Neuronal stem cell (in vitro differentiated cells): ENCODE data around the gene FBXW7.

Experiments
- DNase-seq: peaks from one replicate; pipeline ENCODE4 v3.0.0-alpha.2; 2013; ENCODE audit warnings: low spot score
- H2AFZ ChIP-seq: one replicate; pipeline ENCODE4 v1.6.1; 2013; ENCODE audit warnings: mild to moderate bottlenecking, low read length, inconsistent platforms
- H2AK5ac ChIP-seq: 2 replicates; pipeline ENCODE4 v1.6.1; 2013; ENCODE audit warnings: low read depth, mild to moderate bottlenecking, inconsistent platforms, low read length, moderate library complexity, mixed read lengths
- H2BK120ac ChIP-seq: 2 replicates; pipeline ENCODE4 v1.6.1; 2013; ENCODE audit warnings: low read depth, mild to moderate bottlenecking, inconsistent platforms, low read length, moderate library complexity, mixed read lengths
- H2BK12ac ChIP-seq: one replicate; pipeline ENCODE4 v1.6.1; 2013; ENCODE audit warnings: low read length, inconsistent platforms
- H2BK15ac ChIP-seq: 2 replicates; pipeline ENCODE4 v1.6.1; 2013; ENCODE audit warnings: mild to moderate bottlenecking, low read length, inconsistent platforms, mixed read lengths
- H2BK5ac ChIP-seq: one replicate; pipeline ENCODE4 v1.6.1; 2013; ENCODE audit warnings: inconsistent platforms, mild to moderate bottlenecking, low read length, moderate library complexity
- H3K14ac ChIP-seq: one replicate; pipeline ENCODE4 v1.6.1; 2013; ENCODE audit warnings: low read length, inconsistent platforms
- H3K18ac ChIP-seq: 2 replicates; pipeline ENCODE4 v1.6.1; 2013; ENCODE audit warnings: low read length, inconsistent platforms
- H3K23ac ChIP-seq: 2 replicates; pipeline ENCODE4 v1.6.1; 2013; ENCODE audit warnings: low read depth, mild to moderate bottlenecking, mixed read lengths, low read length, inconsistent platforms; ENCODE audit not compliant: poor library complexity
- H3K27ac ChIP-seq: replicated peaks from 3 replicates; pipeline ENCODE4 v1.5.1; 2013; ENCODE audit warnings: low read length, inconsistent platforms
- H3K27me3 ChIP-seq, 3 experiments: 2 replicates each; pipeline ENCODE4 v1.6.1; 2013; ENCODE audit warnings: low read length in 3 of 3, mild to moderate bottlenecking in 2 of 3, inconsistent platforms in 1 of 3, low read depth in 1 of 3, mixed read lengths in 1 of 3, moderate library complexity in 1 of 3; ENCODE audit not compliant: control insufficient read depth in 3 of 3, insufficient read depth in 3 of 3
- H3K36me3 ChIP-seq, 2 donors: replicated peaks in 1 of 2; 2 replicates each; pipeline ENCODE4 v1.6.1; 2013; ENCODE audit warnings: low read length in 2 of 2; ENCODE audit not compliant: control insufficient read depth in 2 of 2, insufficient read depth in 2 of 2
- H3K4ac ChIP-seq: 2 replicates; pipeline ENCODE4 v1.6.1; 2013; ENCODE audit warnings: inconsistent platforms, mild to moderate bottlenecking, low read length, moderate library complexity
- H3K4me1 ChIP-seq, 2 donors: 1 replicate in 1 of 2; 2 replicates in 1 of 2; pipeline ENCODE4 v1.6.1; 2013; ENCODE audit warnings: low read length in 2 of 2, low read depth in 1 of 2; ENCODE audit not compliant: control insufficient read depth in 2 of 2, insufficient read depth in 1 of 2
- H3K4me2 ChIP-seq: one replicate; pipeline ENCODE4 v1.6.1; 2013; ENCODE audit warnings: mild to moderate bottlenecking, low read length, inconsistent platforms; ENCODE audit not compliant: insufficient read depth, poor library complexity, severe bottlenecking
- H3K4me3 ChIP-seq, 2 donors: 2 replicates each; pipeline ENCODE4 v1.5.1; 2013; ENCODE audit warnings: low read length in 2 of 2, mild to moderate bottlenecking in 2 of 2, inconsistent platforms in 1 of 2, moderate library complexity in 1 of 2
- H3K79me1 ChIP-seq: one replicate; pipeline ENCODE4 v1.6.1; 2013; ENCODE audit warnings: low read depth, mild to moderate bottlenecking, inconsistent platforms, low read length, moderate library complexity
- H3K9ac ChIP-seq: one replicate; pipeline ENCODE4 v1.6.1; 2013; ENCODE audit warnings: mild to moderate bottlenecking, low read depth, low read length, inconsistent platforms; ENCODE audit not compliant: poor library complexity
- H3K9me3 ChIP-seq, 2 donors: replicated peaks in 1 of 2; 2 replicates each; pipeline versions ENCODE3 to v1.6.1; 2013; ENCODE audit warnings: low read length in 2 of 2, mild to moderate bottlenecking in 2 of 2, inconsistent platforms in 1 of 2, low read depth in 1 of 2, mixed read lengths in 1 of 2, moderate library complexity in 1 of 2; ENCODE audit not compliant: control insufficient read depth in 2 of 2, insufficient read depth in 1 of 2
- H4K8ac ChIP-seq: one replicate; pipeline ENCODE4 v1.6.1; 2013; ENCODE audit warnings: low read depth, mild to moderate bottlenecking, inconsistent platforms, low read length, moderate library complexity
- H4K91ac ChIP-seq: one replicate; pipeline ENCODE4 v1.6.1; 2013; ENCODE audit warnings: low read length, low read depth, mild to moderate bottlenecking, inconsistent platforms; ENCODE audit not compliant: poor library complexity
- WGBS, 2 donors: extraction: QIAGEN DNeasy Blood & Tissue Kit; methylation state at CpG; one replicate each; pipeline ENCODE4 v1.1.7; 2013; ENCODE audit warnings: missing lambda C conversion rate in 2 of 2, mixed read lengths in 1 of 2; ENCODE audit not compliant: insufficient read length in 2 of 2, insufficient replicate concordance in 1 of 2; ENCODE audit errors: extremely low coverage in 2 of 2; 5-methylcytosine and 5-hydroxymethylcytosine counted together

FBXW7 gene

DNA sequence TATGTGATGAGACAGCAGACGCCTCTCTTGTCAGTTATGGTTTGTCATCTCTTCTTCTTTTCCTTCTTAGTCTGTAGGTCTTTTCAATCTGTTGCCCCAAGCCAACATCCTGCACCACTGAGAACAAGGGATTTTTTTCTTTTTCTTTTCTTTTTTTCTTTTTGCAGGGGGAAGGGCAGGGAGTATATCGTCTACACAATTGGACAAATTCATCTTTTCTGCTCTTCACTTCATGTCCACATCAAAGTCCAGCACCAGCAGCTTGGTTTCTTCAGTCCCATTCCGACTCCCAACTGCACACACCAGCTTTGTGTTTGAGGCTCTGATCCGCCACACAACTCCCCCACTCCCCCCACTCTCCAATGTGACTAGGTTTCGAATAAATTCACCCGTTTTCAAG, 213.2 kb downstream of the FBXW7 start:
- no peak overlapping the region for H4K8ac ChIP-seq
- no peak for DNase-seq
- H2BK5ac ChIP-seq: no peak overlapping the region
- H4K91ac ChIP-seq: no peak overlapping the region
- WGBS, 2 donors: no CpG with 5 or more reads among the region's 6 CpGs
- no peaks in the 10 kb centered on the region for H3K9me3 ChIP-seq
- no peak overlapping the region for H2BK120ac ChIP-seq
- H2AK5ac ChIP-seq: no peak overlapping the region
- no peaks in the 10 kb centered on the region for H3K4me1 ChIP-seq
- no peaks in the 10 kb centered on the region for H3K79me1 ChIP-seq
- H3K9ac ChIP-seq: no peak overlapping the region
- H3K27me3 ChIP-seq: no peaks in the 10 kb centered on the region
- no peak overlapping the region for H3K4me3 ChIP-seq
- H3K36me3 ChIP-seq: peaks cover 0 to 74% of the 10 kb centered on the region in 2 donors
- no peak overlapping the region for H2AFZ ChIP-seq
- no peak overlapping the region for H3K14ac ChIP-seq
- H3K27ac ChIP-seq: no peak overlapping the region
- H3K18ac ChIP-seq: no peak overlapping the region
- no peak overlapping the region for H3K23ac ChIP-seq
- no peak overlapping the region for H3K4ac ChIP-seq
- H2BK15ac ChIP-seq: no peak overlapping the region
- no peak overlapping the region for H3K4me2 ChIP-seq
- no peak overlapping the region for H2BK12ac ChIP-seq

DNA sequence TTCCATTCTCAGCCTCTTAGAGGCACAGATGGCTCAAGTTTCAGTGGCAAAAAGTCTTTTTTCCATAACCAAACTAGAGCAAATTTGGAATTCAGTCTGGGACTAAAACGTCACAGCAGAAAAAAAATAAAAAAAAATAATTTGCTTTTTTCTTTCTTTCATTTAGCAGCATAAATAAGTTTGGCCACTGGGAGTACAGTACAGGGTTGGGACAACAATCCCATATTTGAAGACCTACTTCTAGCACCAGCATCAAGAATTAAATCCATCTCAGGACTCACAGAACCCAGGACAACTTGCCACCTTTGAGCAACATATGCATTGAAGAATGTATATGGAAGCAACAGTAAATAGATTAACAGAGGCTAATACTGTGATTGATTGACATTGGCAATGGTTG, 214.0 kb downstream of the FBXW7 start:
- H3K36me3 ChIP-seq: peaks cover 0 to 67% of the 10 kb centered on the region in 2 donors

DNA sequence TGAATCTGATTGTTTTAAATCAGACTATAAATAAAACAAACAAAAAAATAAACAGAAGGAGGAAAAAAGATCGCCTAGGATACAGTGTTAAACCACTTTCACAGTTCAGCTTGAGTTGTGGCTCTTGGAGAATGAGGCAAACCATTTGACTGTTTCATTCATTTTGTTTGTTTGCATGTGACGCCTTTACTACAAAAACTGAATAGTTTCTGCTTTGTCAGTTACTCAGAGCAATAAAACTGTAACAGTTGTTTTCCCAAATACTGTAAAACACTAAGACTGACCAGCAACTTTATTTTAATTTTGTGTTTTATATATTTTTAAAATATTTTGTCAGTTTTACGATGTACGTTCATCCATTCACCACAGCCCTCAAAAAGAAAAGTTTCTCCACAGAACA, 214.5 kb downstream of the FBXW7 start:
- Histone ChIP-seq H2BK15ac (no peak overlapping the region), H3K4me1 (no peaks in the 10 kb centered on the region), H2BK5ac (no peak overlapping the region), H2AFZ (no peak overlapping the region), H3K27ac (no peak overlapping the region), H3K4ac (no peak overlapping the region), H3K9ac (no peak overlapping the region), H2BK120ac (no peak overlapping the region), H3K4me2 (no peak overlapping the region), H4K8ac (no peak overlapping the region), H2BK12ac (no peak overlapping the region), H3K23ac (no peak overlapping the region), H2AK5ac (no peak overlapping the region), H3K36me3 (peaks cover 0 to 62% of the 10 kb centered on the region in 2 donors), H3K4me3 (no peak overlapping the region), H3K18ac (no peak overlapping the region), H3K27me3 (no peaks in the 10 kb centered on the region), H3K14ac (no peak overlapping the region), H4K91ac (no peak overlapping the region), H3K79me1 (no peaks in the 10 kb centered on the region), H3K9me3 (no peaks in the 10 kb centered on the region)
- WGBS, 2 donors: no CpG with 5 or more reads among the region's 4 CpGs
- no peak for DNase-seq

More for the DNA sequence above, 214.0 kb downstream of the FBXW7 start:
- H3K4me3 ChIP-seq: no peak overlapping the region
- no peak overlapping the region for H4K8ac ChIP-seq
- no peak overlapping the region for H2AK5ac ChIP-seq
- H4K91ac ChIP-seq: no peak overlapping the region
- H3K9ac ChIP-seq: no peak overlapping the region
- H3K4me1 ChIP-seq: no peaks in the 10 kb centered on the region
- H3K23ac ChIP-seq: no peak overlapping the region
- H3K18ac ChIP-seq: no peak overlapping the region
- H2BK12ac ChIP-seq: no peak overlapping the region
- H3K14ac ChIP-seq: no peak overlapping the region
- H3K4me2 ChIP-seq: no peak overlapping the region
- H3K27me3 ChIP-seq: no peaks in the 10 kb centered on the region
- no peak overlapping the region for H3K4ac ChIP-seq
- no peak overlapping the region for H2BK15ac ChIP-seq
- H3K79me1 ChIP-seq: no peaks in the 10 kb centered on the region
- H2BK120ac ChIP-seq: no peak overlapping the region
- H2AFZ ChIP-seq: no peak overlapping the region
- no CpG with 5 or more reads among the region's 1 CpG for WGBS, 2 donors
- no peak overlapping the region for H3K27ac ChIP-seq
- no peak for DNase-seq
- no peaks in the 10 kb centered on the region for H3K9me3 ChIP-seq
- H2BK5ac ChIP-seq: no peak overlapping the region

DNA sequence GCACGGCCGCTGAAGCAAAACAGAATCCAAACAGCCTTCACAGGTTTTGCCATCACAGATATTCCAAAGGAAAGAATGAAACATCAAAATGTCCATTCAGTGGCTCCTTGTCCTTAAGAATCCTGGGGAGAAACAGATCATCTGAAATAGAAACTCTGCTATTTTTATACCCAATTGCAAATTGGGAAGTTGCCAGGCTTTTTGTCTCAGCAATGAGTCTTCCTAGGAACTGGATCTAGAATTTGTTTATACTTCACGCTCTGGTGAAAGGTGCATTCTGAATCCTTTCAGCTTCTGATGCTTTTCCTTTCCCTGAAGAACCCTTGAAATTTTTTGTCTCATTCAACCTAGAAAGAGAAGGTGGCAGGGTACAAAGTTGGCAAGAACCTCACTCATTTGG, 218.9 kb downstream of the FBXW7 start:
- Histone ChIP-seq H4K91ac (no peak overlapping the region), H3K14ac (no peak overlapping the region), H3K23ac (no peak overlapping the region), H3K79me1 (no peaks in the 10 kb centered on the region), H3K27ac (no peak overlapping the region), H3K4me3 (no peak overlapping the region), H2BK15ac (no peak overlapping the region), H3K18ac (no peak overlapping the region), H3K27me3 (no peaks in the 10 kb centered on the region), H2AFZ (no peak overlapping the region), H2AK5ac (no peak overlapping the region), H3K36me3 (peaks cover 0 to 18% of the 10 kb centered on the region in 2 donors), H3K9ac (no peak overlapping the region), H3K9me3 (no peaks in the 10 kb centered on the region), H4K8ac (no peak overlapping the region), H3K4me2 (no peak overlapping the region), H2BK5ac (no peak overlapping the region), H3K4me1 (no peaks in the 10 kb centered on the region), H3K4ac (no peak overlapping the region), H2BK120ac (no peak overlapping the region), H2BK12ac (no peak overlapping the region)
- no CpG with 5 or more reads among the region's 3 CpGs for WGBS, 2 donors
- no peak for DNase-seq
